Neural progenitor cell (in vitro differentiated cells): Measurements from ENCODE around the gene ANO7. TPM values are rescaled to one million over a fixed set of nuclear protein-coding genes. Genes with fewer than 3 reads are reported as not detected.

Experiments used
- DNase-seq: peaks from one replicate; pipeline ENCODE4 v3.0.0-alpha.2; 2016; ENCODE audit warnings: low spot score
- H2AFZ ChIP-seq: fragments of 200-600 bp; sonication (generic); replicated peaks from 2 replicates; pipeline ENCODE4 v1.6.1; 2016; ENCODE audit warnings: antibody characterized with exemption
- H3F3A ChIP-seq: fragments of 200-600 bp; sonication (generic); 2 replicates; pipeline ENCODE4 v1.6.1; 2016; ENCODE audit warnings: antibody characterized with exemption, low read depth
- H3K27ac ChIP-seq: fragments of 200-600 bp; sonication (generic); 2 replicates; pipeline ENCODE4 v1.5.1; 2016; ENCODE audit warnings: mild to moderate bottlenecking
- H3K27me3 ChIP-seq: fragments of 200-600 bp; sonication (generic); 2 replicates; pipeline ENCODE4 v1.6.1; 2016; ENCODE audit warnings: mild to moderate bottlenecking, moderate library complexity
- H3K36me3 ChIP-seq: fragments of 200-600 bp; sonication (generic); 2 replicates; pipeline ENCODE4 v1.5.1; 2016
- H3K4me1 ChIP-seq: fragments of 200-600 bp; sonication (generic); 2 replicates; pipeline ENCODE4 v1.6.1; 2016; ENCODE audit warnings: mixed run types
- H3K4me2 ChIP-seq: fragments of 200-600 bp; sonication (generic); 2 replicates; pipeline ENCODE4 v1.6.1; 2016
- H3K4me3 ChIP-seq: fragments of 200-600 bp; sonication (generic); 2 replicates; pipeline ENCODE4 v1.5.1; 2016
- H3K79me2 ChIP-seq: fragments of 200-600 bp; sonication (generic); 2 replicates; pipeline ENCODE4 v1.6.1; 2016; ENCODE audit warnings: low read depth
- H3K9ac ChIP-seq: fragments of 200-600 bp; sonication (generic); 2 replicates; pipeline ENCODE4 v1.6.1; 2016
- H3K9me3 ChIP-seq: fragments of 200-600 bp; sonication (generic); 2 replicates; pipeline ENCODE4 v1.5.1; 2016; ENCODE audit warnings: low read depth
- H4K20me1 ChIP-seq: fragments of 200-600 bp; sonication (generic); 2 replicates; pipeline ENCODE4 v1.6.1; 2016; ENCODE audit warnings: low read depth
- H3K27ac Mint-ChIP-seq: 3 replicates; pipeline ENCODE4 v1.8.0; 2021; ENCODE audit warnings: mixed read lengths
- H3K27me3 Mint-ChIP-seq: 2 replicates; pipeline ENCODE4 v1.8.0; 2022; ENCODE audit warnings: low read depth, mild to moderate bottlenecking, inconsistent platforms, moderate library complexity, mixed read lengths; ENCODE audit not compliant: insufficient read depth
- H3K36me3 Mint-ChIP-seq: 3 replicates; pipeline ENCODE4 v1.8.0; 2021; ENCODE audit warnings: mixed read lengths
- H3K4me1 Mint-ChIP-seq: 3 replicates; pipeline ENCODE4 v1.8.0; 2021; ENCODE audit warnings: mixed read lengths
- H3K4me3 Mint-ChIP-seq: 3 replicates; pipeline ENCODE4 v1.8.0; 2021; ENCODE audit warnings: mild to moderate bottlenecking, moderate library complexity, mixed read lengths
- H3K9me3 Mint-ChIP-seq: 3 replicates; pipeline ENCODE4 v1.8.0; 2020; ENCODE audit warnings: mixed read lengths
- EZH2 ChIP-seq: fragments of 200-600 bp; sonication (generic); IDR thresholded peaks from 2 replicates; pipeline ENCODE4 v1.6.1; 2017; ENCODE audit warnings: antibody characterized with exemption, mild to moderate bottlenecking, moderate library complexity
- EZH2phosphoT487 ChIP-seq: fragments of 200-600 bp; sonication (generic); IDR thresholded peaks from 2 replicates; pipeline ENCODE4 v1.6.1; 2017; ENCODE audit warnings: antibody characterized with exemption
- total RNA-seq: library from RNA; depleted of rRNA; stranded (reverse); fragments of >200 nt; gene quantifications from 2 replicates; pipeline ENCODE4 v1.2.3, GENCODE V29; 2015; ENCODE audit warnings: low replicate concordance
- TF ChIP-seq, protein P1 (sequence below): fragments of 200-600 bp; sonication (generic); IDR thresholded peaks from 2 replicates; pipeline ENCODE4 v1.5.1; 2017; ENCODE audit warnings: antibody characterized with exemption, mild to moderate bottlenecking

Gene ANO7
- total RNA-seq, 1 donor from 2014 or later: not detected

DNA sequence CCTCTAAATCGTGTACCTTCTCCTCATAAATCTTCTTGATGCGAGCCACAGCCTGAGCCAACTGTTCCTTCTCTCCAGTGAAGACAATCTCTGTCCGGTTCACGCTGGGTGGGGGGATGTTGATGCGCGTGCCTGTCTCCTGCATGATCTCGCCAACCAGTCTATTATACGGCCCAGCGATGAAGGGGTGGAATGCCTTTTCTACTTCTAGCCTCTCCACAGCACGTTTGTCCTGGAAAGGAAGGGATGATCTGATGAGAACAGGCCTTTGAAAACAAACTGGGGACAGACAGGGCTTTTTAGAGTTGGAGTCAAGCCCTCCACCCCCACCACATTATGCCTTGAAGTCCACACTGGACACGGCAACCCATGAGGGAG, 67.7 kb downstream of the ANO7 start:
- H3K4me2 ChIP-seq: no peak overlapping the region
- Mint-ChIP-seq H3K36me3 (peaks cover 37% of the 10 kb centered on the region), H3K4me3 (no peak overlapping the region), H3K4me1 (no peaks in the 10 kb centered on the region), H3K9me3 (no peaks in the 10 kb centered on the region), H3K27ac (no peak overlapping the region), H3K27me3 (peaks cover 4% of the 10 kb centered on the region)
- H3K27ac ChIP-seq: no peak overlapping the region
- H3K4me1 ChIP-seq: no peaks in the 10 kb centered on the region
- TF ChIP-seq, protein P1, sequence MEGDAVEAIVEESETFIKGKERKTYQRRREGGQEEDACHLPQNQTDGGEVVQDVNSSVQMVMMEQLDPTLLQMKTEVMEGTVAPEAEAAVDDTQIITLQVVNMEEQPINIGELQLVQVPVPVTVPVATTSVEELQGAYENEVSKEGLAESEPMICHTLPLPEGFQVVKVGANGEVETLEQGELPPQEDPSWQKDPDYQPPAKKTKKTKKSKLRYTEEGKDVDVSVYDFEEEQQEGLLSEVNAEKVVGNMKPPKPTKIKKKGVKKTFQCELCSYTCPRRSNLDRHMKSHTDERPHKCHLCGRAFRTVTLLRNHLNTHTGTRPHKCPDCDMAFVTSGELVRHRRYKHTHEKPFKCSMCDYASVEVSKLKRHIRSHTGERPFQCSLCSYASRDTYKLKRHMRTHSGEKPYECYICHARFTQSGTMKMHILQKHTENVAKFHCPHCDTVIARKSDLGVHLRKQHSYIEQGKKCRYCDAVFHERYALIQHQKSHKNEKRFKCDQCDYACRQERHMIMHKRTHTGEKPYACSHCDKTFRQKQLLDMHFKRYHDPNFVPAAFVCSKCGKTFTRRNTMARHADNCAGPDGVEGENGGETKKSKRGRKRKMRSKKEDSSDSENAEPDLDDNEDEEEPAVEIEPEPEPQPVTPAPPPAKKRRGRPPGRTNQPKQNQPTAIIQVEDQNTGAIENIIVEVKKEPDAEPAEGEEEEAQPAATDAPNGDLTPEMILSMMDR: no peak
- TF ChIP-seq EZH2phosphoT487 (no peak), EZH2 (no peak)
- H3K36me3 ChIP-seq: peaks cover 2% of the 10 kb centered on the region
- H3K9me3 ChIP-seq: no peaks in the 10 kb centered on the region
- peaks cover 7% of the 10 kb centered on the region for H4K20me1 ChIP-seq
- DNase-seq: no peak
- peaks cover 4% of the 10 kb centered on the region for H3K79me2 ChIP-seq
- H3F3A ChIP-seq: no peaks in the 10 kb centered on the region
- H3K9ac ChIP-seq: no peak overlapping the region
- no peaks in the 10 kb centered on the region for H3K27me3 ChIP-seq
- no peak overlapping the region for H2AFZ ChIP-seq
- H3K4me3 ChIP-seq: no peak overlapping the region

DNA sequence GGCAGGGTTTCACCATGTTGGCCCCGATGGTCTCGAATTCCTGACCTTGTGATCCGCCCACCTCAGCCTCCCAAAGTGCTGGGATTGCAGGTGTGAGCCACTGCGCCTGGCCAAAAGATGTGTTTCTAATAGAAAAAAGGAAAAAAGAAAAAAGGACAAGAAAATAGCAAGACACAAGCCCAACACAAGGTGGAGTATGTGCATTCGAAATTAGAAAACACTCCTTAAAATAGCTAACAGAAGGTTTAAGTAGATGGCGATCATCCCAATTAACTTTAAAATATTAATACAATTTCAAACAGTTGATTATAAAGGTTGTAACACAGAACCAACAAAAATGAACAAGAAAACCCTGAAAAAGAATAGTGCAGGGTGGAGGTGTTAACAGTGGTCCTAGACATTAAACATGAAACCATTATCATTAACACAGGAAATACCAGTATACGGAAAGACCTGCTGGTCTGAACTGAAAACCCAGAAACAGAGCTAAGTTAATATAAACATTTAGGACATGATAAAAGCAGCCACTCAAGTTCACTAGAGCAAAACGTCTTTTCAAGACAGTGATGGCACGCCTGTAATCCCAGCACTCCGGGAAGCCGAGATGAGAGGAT, 69.0 kb downstream of the ANO7 start:
- Histone ChIP-seq H3F3A (no peaks in the 10 kb centered on the region), H3K9me3 (no peaks in the 10 kb centered on the region), H3K4me1 (no peaks in the 10 kb centered on the region), H4K20me1 (peaks cover 6% of the 10 kb centered on the region), H3K79me2 (peaks cover 4% of the 10 kb centered on the region), H3K4me3 (no peak overlapping the region), H3K36me3 (peaks cover 2% of the 10 kb centered on the region), H3K9ac (no peak overlapping the region), H3K27ac (no peak overlapping the region), H3K27me3 (no peaks in the 10 kb centered on the region), H3K4me2 (no peak overlapping the region), H2AFZ (no peak overlapping the region)
- TF ChIP-seq EZH2phosphoT487: no peak
- no peak for TF ChIP-seq EZH2
- TF ChIP-seq, protein P1: no peak
- peaks cover 4% of the 10 kb centered on the region for H3K27me3 Mint-ChIP-seq
- DNase-seq: no peak
- peaks cover 30% of the 10 kb centered on the region for H3K36me3 Mint-ChIP-seq
- no peak overlapping the region for H3K4me3 Mint-ChIP-seq
- no peaks in the 10 kb centered on the region for H3K9me3 Mint-ChIP-seq
- no peaks in the 10 kb centered on the region for H3K4me1 Mint-ChIP-seq
- no peak overlapping the region for H3K27ac Mint-ChIP-seq

DNA sequence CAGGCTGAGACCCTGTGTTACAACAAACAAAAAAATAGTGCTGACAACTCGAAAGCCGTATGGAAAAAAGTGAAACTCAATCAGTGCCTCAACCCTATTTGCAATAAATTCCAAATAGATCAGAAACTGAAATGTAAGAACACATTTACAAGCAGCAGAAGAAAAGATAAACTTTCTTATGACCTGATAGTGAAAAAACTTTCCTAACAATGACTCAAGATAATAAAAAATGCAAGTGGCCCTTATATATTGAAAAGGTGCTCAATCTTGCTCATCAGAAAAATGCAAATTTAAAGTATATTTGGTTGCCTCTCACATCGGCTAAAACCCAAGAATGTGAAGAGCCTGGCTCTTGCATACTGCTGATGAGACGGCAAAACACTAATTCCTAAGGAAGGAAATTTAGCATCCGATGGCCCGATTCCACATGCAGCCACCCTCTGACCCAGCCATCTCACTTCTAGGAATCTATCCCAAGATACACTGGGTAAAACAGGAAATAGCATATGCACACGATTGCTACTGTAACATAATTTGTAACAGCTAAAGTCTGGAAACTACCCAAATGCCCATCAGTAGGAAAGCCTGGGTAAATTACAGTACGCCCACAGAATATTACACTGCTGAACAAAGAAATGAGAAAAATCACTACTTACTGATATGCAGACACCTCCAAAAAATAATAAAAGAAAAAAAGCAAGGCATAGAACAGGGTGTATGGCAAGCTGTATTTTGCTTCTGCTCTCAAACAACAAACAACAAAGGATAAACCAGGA, 70.2 kb downstream of the ANO7 start:
- no peak for DNase-seq
- Histone ChIP-seq H3K27ac (no peak overlapping the region), H3K36me3 (peaks cover 2% of the 10 kb centered on the region), H3K4me3 (no peak overlapping the region), H3K27me3 (no peaks in the 10 kb centered on the region), H4K20me1 (peaks cover 6% of the 10 kb centered on the region), H2AFZ (no peak overlapping the region), H3K79me2 (peaks cover 4% of the 10 kb centered on the region), H3K9ac (no peak overlapping the region), H3K4me1 (no peaks in the 10 kb centered on the region), H3K9me3 (no peaks in the 10 kb centered on the region), H3F3A (no peaks in the 10 kb centered on the region), H3K4me2 (no peak overlapping the region)
- H3K4me1 Mint-ChIP-seq: no peaks in the 10 kb centered on the region
- TF ChIP-seq EZH2: no peak
- TF ChIP-seq, protein P1: no peak
- no peak for TF ChIP-seq EZH2phosphoT487
- H3K4me3 Mint-ChIP-seq: no peak overlapping the region
- H3K9me3 Mint-ChIP-seq: no peaks in the 10 kb centered on the region
- no peak overlapping the region for H3K27ac Mint-ChIP-seq
- peaks cover under 1% of the 10 kb centered on the region for H3K27me3 Mint-ChIP-seq
- peaks cover 35% of the 10 kb centered on the region for H3K36me3 Mint-ChIP-seq
